GM21447 (cell line): ENCODE measurements around the gene FNBP1.

Experiments used
- ATAC-seq: cut with Tn5 transposase; IDR thresholded peaks from one replicate; pipeline ENCODE4 v1.9.1; 2021; ENCODE audit not compliant: unreplicated experiment

FNBP1 gene

GRCh38 chr9:129863059-129863690 is 179.8 kb downstream of the FNBP1 start:
- no peak for ATAC-seq

DNA sequence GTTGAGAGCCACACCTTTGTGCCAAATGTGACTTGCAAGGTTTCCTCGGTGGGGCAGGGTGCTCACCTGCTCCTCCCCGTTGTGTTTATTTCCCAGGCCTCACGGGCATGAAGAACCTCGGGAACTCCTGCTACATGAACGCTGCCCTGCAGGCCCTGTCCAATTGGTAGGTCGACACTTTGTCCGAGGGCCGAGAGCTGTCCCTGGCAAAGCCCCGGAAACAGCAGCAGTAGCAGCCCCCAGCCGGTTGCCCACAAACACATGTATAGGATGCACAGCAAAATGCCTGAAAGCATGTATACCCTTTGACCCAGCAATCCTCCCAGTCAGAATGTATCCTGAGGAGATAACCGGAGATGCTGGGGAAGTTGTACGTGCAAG is 181.6 kb downstream of the FNBP1 start:
- no peak for ATAC-seq

DNA sequence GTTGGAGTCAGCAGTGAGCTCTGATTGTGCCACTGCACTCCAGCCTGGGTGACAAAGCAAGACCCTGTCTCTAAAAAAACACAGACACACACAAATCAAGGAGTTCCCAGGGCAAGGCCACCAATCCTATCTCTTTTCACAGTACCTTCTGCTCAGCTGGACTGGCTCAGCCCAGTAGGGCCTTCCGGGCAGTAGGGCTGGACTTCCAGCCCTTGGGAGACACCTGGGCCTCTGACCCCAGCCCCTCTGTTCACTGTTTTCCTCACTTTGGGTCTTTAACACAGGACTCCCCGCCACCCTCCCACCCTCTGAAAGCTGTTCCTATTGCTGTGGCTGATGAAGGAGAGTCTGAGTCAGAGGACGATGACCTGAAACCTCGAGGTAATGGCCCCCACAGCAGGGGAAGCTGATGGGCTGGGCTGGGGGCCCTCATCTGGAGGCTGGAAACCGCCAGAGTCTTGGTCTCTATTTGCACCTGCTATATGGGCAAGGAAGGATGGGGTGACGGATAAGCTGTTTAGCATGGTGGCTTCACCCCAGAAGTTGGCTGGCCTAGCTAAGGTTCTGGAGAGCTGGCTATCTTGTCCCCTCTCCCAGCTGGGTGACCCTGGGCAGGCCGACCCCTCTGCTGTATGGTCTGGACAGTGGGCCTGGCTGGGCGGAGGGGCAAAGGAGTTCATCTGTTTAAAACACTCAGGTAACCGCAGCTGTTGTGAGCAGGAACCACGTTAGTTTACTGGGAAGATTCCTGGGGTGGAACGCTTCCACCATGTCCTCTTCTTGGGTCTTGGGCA is 182.1 kb downstream of the FNBP1 start:
- no peak for ATAC-seq

- ATAC-seq = no peak
These were observed 184.6 kb downstream of the FNBP1 start for GRCh38 chr9:129858167-129858962.

GRCh38 chr9:129857207-129857606 is 185.8 kb downstream of the FNBP1 start:
- ATAC-seq = no peak

DNA sequence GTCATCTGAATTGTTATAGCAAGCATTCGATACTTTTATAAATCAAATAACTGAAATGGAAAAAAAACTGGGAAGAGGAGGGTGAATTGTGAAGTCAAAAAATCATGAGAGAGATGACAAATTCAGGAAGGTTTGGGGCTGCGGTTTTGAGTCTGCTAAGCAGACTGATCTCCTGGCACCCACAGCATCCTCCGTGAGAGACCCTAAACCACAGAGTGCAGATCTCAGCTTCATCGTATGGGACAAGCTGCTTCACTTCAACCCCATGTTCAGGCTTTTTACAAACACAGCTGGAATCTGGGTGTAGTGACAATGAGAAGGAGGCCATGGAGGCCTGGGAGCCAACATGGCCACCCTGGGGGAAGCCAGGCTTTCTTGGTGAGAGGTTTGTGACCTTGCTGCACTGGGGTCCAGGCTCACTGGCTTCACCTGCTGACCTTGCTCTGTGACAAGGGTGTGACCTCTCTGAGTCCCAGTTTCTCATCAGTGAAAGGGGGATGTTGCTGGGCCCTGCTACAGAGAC is 188.3 kb downstream of the FNBP1 start:
- ATAC-seq = no peak

GRCh38 chr9:129853614-129854013 is 189.4 kb downstream of the FNBP1 start:
- ATAC-seq = no peak

GRCh38 chr9:129852579-129852978 is 190.4 kb downstream of the FNBP1 start:
- ATAC-seq = no peak

DNA sequence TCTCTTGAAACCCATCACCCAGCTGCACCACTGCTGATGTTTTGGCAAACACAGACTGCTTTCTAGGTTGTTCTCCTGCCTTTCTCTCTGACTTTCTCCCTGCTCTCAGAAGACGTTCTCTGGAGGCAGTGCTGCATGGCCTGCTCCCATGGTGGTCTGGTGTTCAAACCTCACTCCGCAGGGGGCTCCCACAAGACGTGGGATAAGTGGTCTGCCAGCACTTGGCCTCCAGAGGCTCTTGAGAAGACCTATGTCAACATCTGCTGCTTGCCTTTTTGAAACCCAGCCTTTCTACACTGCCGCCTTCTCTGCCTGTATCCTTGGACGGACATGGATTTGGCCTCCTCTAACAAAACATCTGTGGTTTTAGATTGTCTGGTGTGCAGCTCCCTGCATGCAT is 191.2 kb downstream of the FNBP1 start:
- ATAC-seq = no peak

GRCh38 chr9:129850821-129851550 is 192.0 kb downstream of the FNBP1 start:
- ATAC-seq = no peak

- ATAC-seq = no peak
These were observed 193.1 kb downstream of the FNBP1 start for GRCh38 chr9:129849901-129850300.

- ATAC-seq = no peak
These were observed 194.1 kb downstream of the FNBP1 start for GRCh38 chr9:129848712-129849441.

GRCh38 chr9:129845373-129845772 is 197.6 kb downstream of the FNBP1 start:
- no peak for ATAC-seq

DNA sequence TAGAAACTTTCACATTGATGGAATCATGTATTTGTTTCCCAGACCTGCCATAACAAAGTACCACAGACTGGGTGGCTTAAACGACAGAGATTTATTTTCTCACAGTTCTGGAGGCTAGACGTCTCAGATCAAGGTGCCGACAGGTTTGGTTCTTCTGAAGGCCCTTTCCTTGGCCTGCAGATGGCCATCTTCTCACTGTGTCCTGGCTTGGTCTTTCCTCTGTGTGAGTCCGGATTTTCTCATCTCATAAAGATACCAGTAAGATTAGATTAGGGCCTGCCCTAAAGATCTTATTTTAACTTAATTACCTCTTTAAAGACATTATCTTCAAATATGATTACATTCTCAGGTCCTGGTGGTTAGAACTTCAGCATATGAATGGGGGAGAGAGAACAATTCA is 201.9 kb downstream of the FNBP1 start:
- ATAC-seq = no peak

- ATAC-seq = no peak
These were observed 203.0 kb downstream of the FNBP1 start for GRCh38 chr9:129840034-129840433.

GRCh38 chr9:129839324-129840023 is 203.5 kb downstream of the FNBP1 start:
- ATAC-seq = no peak

DNA sequence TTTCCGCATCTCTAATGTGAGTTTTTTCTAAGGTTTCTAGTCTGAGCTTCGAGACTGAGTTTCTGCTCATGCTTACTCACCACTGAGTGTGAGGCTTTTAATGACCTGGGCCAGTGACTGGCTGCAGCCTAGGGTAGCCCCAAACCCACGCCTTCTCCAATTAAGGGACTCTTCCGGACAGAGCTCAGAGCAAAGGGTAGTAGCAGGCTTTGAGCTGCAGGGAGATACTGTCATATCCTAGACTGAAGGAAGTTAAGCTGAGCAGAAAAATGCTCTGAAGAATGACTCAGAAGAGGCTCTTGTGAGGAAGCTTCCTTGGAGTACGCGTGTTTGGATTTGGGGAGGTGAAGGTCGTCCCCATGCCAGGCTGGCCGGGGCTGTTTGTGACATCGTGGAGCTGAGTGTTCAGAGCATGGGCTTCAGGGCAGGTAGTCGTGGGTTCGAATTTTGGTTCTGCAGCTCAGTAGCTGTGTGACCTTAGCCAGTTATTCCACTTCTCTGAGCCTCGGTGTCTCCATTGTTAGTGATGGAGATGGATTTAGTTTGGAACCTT is 204.2 kb downstream of the FNBP1 start:
- no peak for ATAC-seq
